Testis (tissue), 2 donors: ENCODE data around the gene TSC22D2.

ENCODE experiments used
- POLR2A ChIP-seq: fragments of 450-650 bp; IDR thresholded peaks from one replicate; pipeline ENCODE4 v1.6.1; 2017; ENCODE audit warnings: antibody characterized with exemption, mild to moderate bottlenecking, moderate library complexity
- TF ChIP-seq, protein P1 (sequence below), 3 experiments: fragments of 450-650 bp in 2 of 3; fragments of 200-600 bp in 1 of 3; sonication (generic) in 1 of 3; IDR thresholded peaks; one replicate each; pipeline ENCODE4 v1.5.1; 2016 to 2019; ENCODE audit warnings: antibody characterized with exemption in 3 of 3, mild to moderate bottlenecking in 2 of 3, moderate library complexity in 1 of 3

GRCh38 chr3:150370999-150371398 lies 37.1 kb upstream of the TSC22D2 start:
- TF ChIP-seq, protein P1, sequence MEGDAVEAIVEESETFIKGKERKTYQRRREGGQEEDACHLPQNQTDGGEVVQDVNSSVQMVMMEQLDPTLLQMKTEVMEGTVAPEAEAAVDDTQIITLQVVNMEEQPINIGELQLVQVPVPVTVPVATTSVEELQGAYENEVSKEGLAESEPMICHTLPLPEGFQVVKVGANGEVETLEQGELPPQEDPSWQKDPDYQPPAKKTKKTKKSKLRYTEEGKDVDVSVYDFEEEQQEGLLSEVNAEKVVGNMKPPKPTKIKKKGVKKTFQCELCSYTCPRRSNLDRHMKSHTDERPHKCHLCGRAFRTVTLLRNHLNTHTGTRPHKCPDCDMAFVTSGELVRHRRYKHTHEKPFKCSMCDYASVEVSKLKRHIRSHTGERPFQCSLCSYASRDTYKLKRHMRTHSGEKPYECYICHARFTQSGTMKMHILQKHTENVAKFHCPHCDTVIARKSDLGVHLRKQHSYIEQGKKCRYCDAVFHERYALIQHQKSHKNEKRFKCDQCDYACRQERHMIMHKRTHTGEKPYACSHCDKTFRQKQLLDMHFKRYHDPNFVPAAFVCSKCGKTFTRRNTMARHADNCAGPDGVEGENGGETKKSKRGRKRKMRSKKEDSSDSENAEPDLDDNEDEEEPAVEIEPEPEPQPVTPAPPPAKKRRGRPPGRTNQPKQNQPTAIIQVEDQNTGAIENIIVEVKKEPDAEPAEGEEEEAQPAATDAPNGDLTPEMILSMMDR (IDR thresholded peaks at IDR 0.05): no peak
- no peak for TF ChIP-seq POLR2A
